CD4-positive, alpha-beta T cell (primary cell): ENCODE data around the gene CHIC1. TPM values are rescaled to one million over a fixed set of nuclear protein-coding genes. Genes with fewer than 3 reads are reported as not detected.
"Not testable (repeated sequence)": the region's sequence is repeated elsewhere in the genome, so short reads cannot be mapped to it uniquely, and the experiment has no call there.

ENCODE experiments used
- ATAC-seq: fragments of 200-7000 bp; cut with Tn5 transposase; one replicate; pipeline ENCODE4 v1.10.0; 2022; ENCODE audit warnings: mild to moderate bottlenecking; ENCODE audit not compliant: poor library complexity
- CTCF ChIA-PET: fragments of 350-600 bp; sonication (Branson Sonifier 250); formaldehyde crosslinking; loops from one replicate; lab custom pipeline; 2021; ENCODE audit warnings: antibody characterized with exemption, inconsistent platforms; lab: Charles Lee
- POLR2A ChIA-PET: fragments of 350-600 bp; sonication (Branson Sonifier 250); formaldehyde crosslinking; loops from one replicate; lab custom pipeline; 2021; ENCODE audit warnings: antibody characterized with exemption, inconsistent platforms; lab: Charles Lee
- DNase-seq, 14 experiments: peaks; one replicate each; pipeline ENCODE4 v3.0.0-alpha.2; 2013 to 2020; ENCODE audit warnings: mixed read lengths in 2 of 14
- H3K27ac ChIP-seq, 2 donors: one replicate each; pipeline versions ENCODE4 v1.5.1 to v1.7.0; 2013; ENCODE audit warnings: low read length in 2 of 2, low read depth in 1 of 2, mild to moderate bottlenecking in 1 of 2
- H3K27me3 ChIP-seq, 2 experiments: 1 replicate in 1 of 2; 2 replicates in 1 of 2; pipeline versions ENCODE4 v1.6.1 to v1.7.0; 2013; ENCODE audit warnings: low read length in 2 of 2, control low read depth in 1 of 2, mild to moderate bottlenecking in 1 of 2, moderate library complexity in 1 of 2; ENCODE audit not compliant: insufficient read depth in 2 of 2, control insufficient read depth in 1 of 2
- H3K36me3 ChIP-seq: one replicate; pipeline ENCODE4 v1.6.1; 2013; ENCODE audit warnings: low read length, control low read depth; ENCODE audit not compliant: insufficient read depth
- H3K4me1 ChIP-seq: one replicate; pipeline ENCODE4 v1.6.1; 2013; ENCODE audit warnings: low read length, control low read depth; ENCODE audit not compliant: insufficient read depth
- H3K4me3 ChIP-seq: one replicate; pipeline ENCODE4 v1.5.1; 2013; ENCODE audit warnings: mild to moderate bottlenecking, low read length, moderate library complexity
- H3K9me3 ChIP-seq, 2 experiments: 1 replicate in 1 of 2; 2 replicates in 1 of 2; pipeline versions ENCODE4 v1.6.1 to v1.7.0; 2013; ENCODE audit warnings: low read length in 2 of 2, mild to moderate bottlenecking in 2 of 2, control low read depth in 1 of 2, moderate library complexity in 1 of 2; ENCODE audit not compliant: control insufficient read depth in 1 of 2, insufficient read depth in 1 of 2
- H3K27ac Mint-ChIP-seq: one replicate; pipeline ENCODE4 v1.8.0; 2020; ENCODE audit warnings: mixed read lengths
- H3K27me3 Mint-ChIP-seq: one replicate; pipeline ENCODE4 v1.8.0; 2021; ENCODE audit warnings: mixed read lengths
- H3K36me3 Mint-ChIP-seq: one replicate; pipeline ENCODE4 v1.8.0; 2021; ENCODE audit warnings: low read depth, mixed read lengths
- H3K4me1 Mint-ChIP-seq: one replicate; pipeline ENCODE4 v1.8.0; 2021; ENCODE audit warnings: low read depth, mixed read lengths
- H3K4me3 Mint-ChIP-seq: one replicate; pipeline ENCODE4 v1.8.0; 2020; ENCODE audit warnings: mild to moderate bottlenecking, mixed read lengths
- H3K9me3 Mint-ChIP-seq: one replicate; pipeline ENCODE4 v1.8.0; 2020; ENCODE audit warnings: mixed read lengths
- CTCF ChIP-seq: fragments of 200-600 bp; IDR thresholded peaks from one replicate; pipeline ENCODE4 v1.8.0; 2022; ENCODE audit warnings: antibody characterized with exemption, mild to moderate bottlenecking
- intact Hi-C, 2 experiments: fragments of 100-400 bp; cut with DNase I in 1 of 2; cut with micrococcal nuclease in 1 of 2; formaldehyde crosslinking; loops; one replicate each; pipeline versions ENCODE4 v1.15.1 to v1.9.0; 2023 to 2025; cut with DNase I, micrococcal nuclease
- total RNA-seq, 174 experiments: library from RNA in 2 of 174; stranded (reverse) in 2 of 174; gene quantifications; one replicate each; pipeline ENCODE4 v1.2.3 and lab custom pipeline; 2021 to 2026

CHIC1 gene
- total RNA-seq, 2 experiments from 2014 or later = 7.0 to 7.2 TPM

- DNase-seq = no peak
- ATAC-seq = no peak
- Histone ChIP-seq H3K36me3 (no peaks in the 10 kb centered on the region), H3K4me1 (no peaks in the 10 kb centered on the region), H3K27me3 (no peaks in the 10 kb centered on the region), H3K27ac (no peak overlapping the region), H3K4me3 (no peak overlapping the region), H3K9me3 (peaks cover 0 to 4% of the 10 kb centered on the region in 2 experiments)
- Mint-ChIP-seq H3K36me3 (peaks cover 6% of the 10 kb centered on the region), H3K9me3 (peaks cover 4% of the 10 kb centered on the region), H3K4me3 (no peak overlapping the region), H3K27me3 (no peaks in the 10 kb centered on the region), H3K4me1 (no peaks in the 10 kb centered on the region), H3K27ac (no peak overlapping the region)
- CTCF ChIA-PET = no interaction called here
- POLR2A ChIA-PET = no interaction called here
- no peak for TF ChIP-seq CTCF
- intact Hi-C loops = no loop called here
Measured at GRCh38 chrX:73525928-73526690, 36.9 kb upstream of the CHIC1 start.

GRCh38 chrX:73531655-73532054 lies 31.3 kb upstream of the CHIC1 start:
- H3K27me3 ChIP-seq, H3K9me3 Mint-ChIP-seq, H3K4me3 Mint-ChIP-seq, CTCF ChIA-PET, H3K27me3 Mint-ChIP-seq, H3K9me3 ChIP-seq, H3K27ac ChIP-seq, POLR2A ChIA-PET, DNase-seq, H3K4me1 ChIP-seq, H3K36me3 ChIP-seq, H3K27ac Mint-ChIP-seq, ATAC-seq, intact Hi-C loops, H3K4me1 Mint-ChIP-seq, H3K4me3 ChIP-seq: not testable (repeated sequence)
- H3K36me3 Mint-ChIP-seq = peaks cover 33% of the 10 kb centered on the region

- H3K27me3 Mint-ChIP-seq = no peaks in the 10 kb centered on the region
Measured at GRCh38 chrX:73556159-73556558, 6.8 kb upstream of the CHIC1 start.

More at GRCh38 chrX:73556159-73556558, 6.8 kb upstream of the CHIC1 start:
- intact Hi-C loops = no loop called here
- Mint-ChIP-seq H3K4me1 (no peaks in the 10 kb centered on the region), H3K4me3 (no peak overlapping the region), H3K27ac (no peak overlapping the region), H3K9me3 (no peaks in the 10 kb centered on the region), H3K36me3 (peaks cover 3% of the 10 kb centered on the region)
- no peaks in the 10 kb centered on the region for H3K36me3 ChIP-seq
- H3K4me1 ChIP-seq = no peaks in the 10 kb centered on the region
- ChIA-PET POLR2A (no interaction called here), CTCF (no interaction called here)
- H3K9me3 ChIP-seq = no peaks in the 10 kb centered on the region
- TF ChIP-seq CTCF = no peak
- no peak overlapping the region for H3K4me3 ChIP-seq
- no peak overlapping the region for H3K27ac ChIP-seq
- ATAC-seq = no peak
- no peak for DNase-seq
- no peaks in the 10 kb centered on the region for H3K27me3 ChIP-seq
